Upper lobe of left lung (tissue), 6 donors: ENCODE measurements around the gene DPPA5. TPM values are rescaled to one million over a fixed set of nuclear protein-coding genes. Genes with fewer than 3 reads are reported as not detected.
A peak's percentile ranks its signal among the peaks of the same experiment; 100 is the strongest.
"Not testable (repeated sequence)": the region's sequence is repeated elsewhere in the genome, so short reads cannot be mapped to it uniquely, and the experiment has no call there.

ENCODE experiments used
- ATAC-seq, 2 donors: fragments of 200-7000 bp; cut with Tn5 transposase; one replicate each; pipeline ENCODE4 v1.9.1; 2022; ENCODE audit warnings: mild to moderate bottlenecking in 2 of 2, moderate library complexity in 2 of 2; ENCODE audit not compliant: low FRiP score in 2 of 2
- DNase-seq, 2 donors: peaks; one replicate each; pipeline ENCODE4 v3.0.0-alpha.2; 2019 to 2020
- H3K27ac ChIP-seq, 4 donors: fragments of 200-600 bp; sonication (generic); one replicate each; pipeline ENCODE4 v1.5.1; 2016 to 2019
- H3K27me3 ChIP-seq, 4 donors: fragments of 200-600 bp; sonication (generic); one replicate each; pipeline ENCODE4 v1.5.1; 2017 to 2019
- H3K36me3 ChIP-seq, 4 donors: fragments of 200-600 bp; sonication (generic); one replicate each; pipeline ENCODE4 v1.5.1; 2016 to 2019
- H3K4me1 ChIP-seq, 4 donors: fragments of 200-600 bp; sonication (generic); one replicate each; pipeline ENCODE4 v1.5.1; 2018 to 2019
- H3K4me3 ChIP-seq, 4 donors: fragments of 200-600 bp; sonication (generic); one replicate each; pipeline ENCODE4 v1.5.1; 2017 to 2019; ENCODE audit warnings: mild to moderate bottlenecking in 2 of 4, moderate library complexity in 1 of 4
- H3K9me3 ChIP-seq, 4 donors: fragments of 200-600 bp; sonication (generic); one replicate each; pipeline ENCODE4 v1.5.1; 2018 to 2019
- EP300 ChIP-seq, 4 donors: sonication (generic); formaldehyde crosslinking; IDR thresholded peaks; one replicate each; pipeline ENCODE4 v1.5.1; 2017; ENCODE audit warnings: antibody characterized with exemption in 4 of 4, control low read depth in 2 of 4
- POLR2A ChIP-seq, 4 donors: fragments of 450-650 bp; IDR thresholded peaks; one replicate each; pipeline ENCODE4 v1.5.1; 2016 to 2017; ENCODE audit warnings: antibody characterized with exemption in 4 of 4, mild to moderate bottlenecking in 2 of 4
- POLR2AphosphoS5 ChIP-seq, 2 donors: sonication (generic); formaldehyde crosslinking; IDR thresholded peaks; one replicate each; pipeline ENCODE4 v1.5.1; 2017; ENCODE audit warnings: antibody characterized with exemption in 2 of 2
- WGBS, 2 donors: methylation state at CpG; one replicate each; pipeline ENCODE4 v1.1.5; 2017 to 2018; 5-methylcytosine and 5-hydroxymethylcytosine counted together
- small RNA-seq, 4 donors: library from RNA; depleted of rRNA; stranded (forward); fragments of <200 nt; gene quantifications; one replicate each; pipeline ENCODE3, GENCODE V24; 2016
- total RNA-seq, 6 donors: library from RNA; depleted of rRNA in 4 of 6; stranded (reverse); fragments of >200 nt in 4 of 6; gene quantifications; one replicate each; pipeline versions ENCODE4 v1.1.0 to v1.2.1, GENCODE V29; 2016 to 2021
- TF ChIP-seq, protein P1 (sequence below), 6 experiments: fragments of 450-650 bp in 4 of 6; fragments of 200-600 bp in 2 of 6; sonication (generic) in 2 of 6; IDR thresholded peaks; one replicate each; pipeline ENCODE4 v1.5.1; 2016 to 2019; ENCODE audit warnings: antibody characterized with exemption in 6 of 6
- donor health status: DM: no; HTN: no; CAD: no; lungs with moderate emphysema.
- donor health status: DM: no; HTN: yes; CAD: no; lungs with severe emphysema.

Gene DPPA5
- total RNA-seq, 6 donors from 2014 or later = not detected

DNA sequence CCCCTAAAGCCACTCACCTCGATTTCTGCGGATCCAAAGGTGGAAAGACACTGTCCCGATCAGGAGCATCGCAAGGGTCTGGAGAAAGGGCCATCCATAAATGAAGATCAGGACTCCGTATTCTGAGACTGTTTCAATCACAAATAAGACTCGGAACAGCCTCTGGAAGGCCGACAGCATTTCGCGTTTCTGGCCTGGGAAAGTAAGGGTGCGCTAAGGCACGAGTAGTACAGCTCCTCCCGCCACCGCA is 44.6 kb downstream of the DPPA5 start:
- 3 to 4% methylated on average over 7 to 13 of the region's 13 CpGs for WGBS, 2 donors
- Histone ChIP-seq H3K27ac (peak overlapping the region in 2 of 4 donors; percentile 28 to 68), H3K9me3 (no peaks in the 10 kb centered on the region), H3K36me3 (no peaks in the 10 kb centered on the region), H3K4me3 (peak overlapping the region; percentile 45 to 65 (median 58)), H3K27me3 (peaks cover 0 to 2% (median 0%) of the 10 kb centered on the region in 4 donors), H3K4me1 (peaks cover 8 to 19% (median 12%) of the 10 kb centered on the region in 4 donors)
- no peak for TF ChIP-seq EP300 (IDR thresholded peaks at IDR 0.05)
- no peak for TF ChIP-seq POLR2AphosphoS5 (IDR thresholded peaks at IDR 0.05)
- TF ChIP-seq, protein P1, sequence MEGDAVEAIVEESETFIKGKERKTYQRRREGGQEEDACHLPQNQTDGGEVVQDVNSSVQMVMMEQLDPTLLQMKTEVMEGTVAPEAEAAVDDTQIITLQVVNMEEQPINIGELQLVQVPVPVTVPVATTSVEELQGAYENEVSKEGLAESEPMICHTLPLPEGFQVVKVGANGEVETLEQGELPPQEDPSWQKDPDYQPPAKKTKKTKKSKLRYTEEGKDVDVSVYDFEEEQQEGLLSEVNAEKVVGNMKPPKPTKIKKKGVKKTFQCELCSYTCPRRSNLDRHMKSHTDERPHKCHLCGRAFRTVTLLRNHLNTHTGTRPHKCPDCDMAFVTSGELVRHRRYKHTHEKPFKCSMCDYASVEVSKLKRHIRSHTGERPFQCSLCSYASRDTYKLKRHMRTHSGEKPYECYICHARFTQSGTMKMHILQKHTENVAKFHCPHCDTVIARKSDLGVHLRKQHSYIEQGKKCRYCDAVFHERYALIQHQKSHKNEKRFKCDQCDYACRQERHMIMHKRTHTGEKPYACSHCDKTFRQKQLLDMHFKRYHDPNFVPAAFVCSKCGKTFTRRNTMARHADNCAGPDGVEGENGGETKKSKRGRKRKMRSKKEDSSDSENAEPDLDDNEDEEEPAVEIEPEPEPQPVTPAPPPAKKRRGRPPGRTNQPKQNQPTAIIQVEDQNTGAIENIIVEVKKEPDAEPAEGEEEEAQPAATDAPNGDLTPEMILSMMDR (IDR thresholded peaks at IDR 0.05) = no peak
- TF ChIP-seq POLR2A (IDR thresholded peaks at IDR 0.05) = no peak
- no peak for DNase-seq
- ATAC-seq = peak in 1 of 2 donors; percentile 37

DNA sequence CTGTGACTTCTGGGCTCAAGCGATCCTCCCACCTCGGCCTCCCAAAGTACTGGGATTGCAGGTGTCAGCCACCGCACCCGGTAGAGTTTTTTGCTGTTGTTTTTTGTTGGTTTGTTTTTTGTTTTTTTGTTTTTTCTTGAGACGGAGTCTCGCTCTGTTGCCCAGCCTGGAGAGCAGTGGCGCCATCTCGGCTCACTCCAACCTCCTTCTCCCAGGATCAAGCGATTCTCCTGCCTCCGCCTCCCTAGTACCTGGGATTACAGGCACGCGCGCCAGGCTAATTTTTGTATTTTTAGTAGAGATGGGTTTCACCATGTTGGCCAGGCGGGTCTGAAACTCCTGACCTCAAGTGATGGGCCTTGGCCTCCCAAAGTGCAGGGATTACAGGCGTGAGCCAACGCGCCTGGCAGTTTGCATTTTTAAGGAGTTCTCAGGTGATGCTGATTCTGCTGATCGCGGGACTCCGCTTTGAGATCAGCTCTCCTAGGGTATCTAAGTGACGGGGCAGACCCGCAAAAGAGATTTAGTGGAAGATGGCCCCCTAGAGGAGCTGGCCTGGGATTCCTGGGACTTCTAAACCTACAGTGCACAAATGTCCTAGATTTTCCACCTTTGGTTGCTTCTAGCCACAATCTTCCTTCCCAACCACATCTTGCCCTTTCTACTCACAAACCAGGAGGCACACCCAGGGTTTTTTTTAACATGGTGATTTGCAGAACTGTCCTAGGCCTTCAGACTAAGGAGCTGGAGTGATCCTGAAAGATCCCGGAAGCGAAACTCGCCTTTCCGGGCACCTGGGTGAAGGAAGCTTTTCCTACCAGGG is 45.2 kb downstream of the DPPA5 start:
- WGBS, 2 donors = 79 to 83% methylated on average over 26 of the region's 26 CpGs
- Histone ChIP-seq H3K9me3 (no peaks in the 10 kb centered on the region), H3K4me1 (peaks cover 8 to 19% (median 12%) of the 10 kb centered on the region in 4 donors), H3K36me3 (no peaks in the 10 kb centered on the region), H3K27me3 (no peaks in the 10 kb centered on the region), H3K27ac (peak overlapping the region in 1 of 4 donors; percentile 68), H3K4me3 (peak overlapping the region; percentile 45 to 65 (median 58))
- TF ChIP-seq, protein P1 (IDR thresholded peaks at IDR 0.05) = no peak
- TF ChIP-seq POLR2AphosphoS5 (IDR thresholded peaks at IDR 0.05) (no peak), POLR2A (IDR thresholded peaks at IDR 0.05) (no peak), EP300 (IDR thresholded peaks at IDR 0.05) (no peak)
- DNase-seq (no peak), ATAC-seq (peak in 1 of 2 donors; percentile 61)

DNA sequence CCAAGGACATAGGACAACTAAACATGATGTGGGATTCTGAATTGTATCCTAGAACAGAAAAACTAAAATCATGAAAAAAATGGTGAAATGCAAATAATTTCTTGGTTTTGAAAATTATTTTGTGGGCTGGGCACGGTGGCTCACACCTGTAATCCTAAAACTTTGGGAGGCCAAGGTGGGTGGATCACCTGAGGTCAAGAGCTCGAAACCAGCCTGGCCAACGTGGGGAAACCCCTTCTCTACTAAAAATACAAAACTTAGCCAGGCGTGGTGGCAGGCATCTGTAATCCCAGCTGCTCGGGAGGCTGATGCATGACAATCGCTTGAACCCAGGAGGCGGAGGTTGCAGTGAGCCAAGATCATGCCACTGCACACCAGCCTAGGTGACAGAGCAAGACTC is 50.3 kb downstream of the DPPA5 start:
- not testable (repeated sequence) for H3K27ac ChIP-seq, H3K4me3 ChIP-seq, H3K9me3 ChIP-seq, ATAC-seq, H3K27me3 ChIP-seq, H3K4me1 ChIP-seq, H3K36me3 ChIP-seq, DNase-seq
- 89 to 90% methylated on average over 7 of the region's 7 CpGs for WGBS, 2 donors

Small RNAs within 50 kb of the gene (small RNA-seq; reads per million reads assigned to genes)
- 0 reads per million in 4 donors for gene RPL39P3

Other genes with a start within 250 kb of the DPPA5 start
- gene KHDC1L, start 128.8 kb downstream of the DPPA5 start, total RNA-seq = not detected
- 1 to 10 TPM in 5 of 6 donors, not detected in 1; 1.3 to 2.6 (median 2.0) TPM for gene KHDC1, start 91.1 kb downstream of the DPPA5 start, total RNA-seq
- not detected for gene KHDC3L, start 8.4 kb upstream of the DPPA5 start, total RNA-seq
- under 1 TPM in 1 of 6 donors, not detected in 5; 0.43 TPM for gene OOEP, start 15.6 kb upstream of the DPPA5 start, total RNA-seq
- 1 to 10 TPM in 5 of 6 donors, under 1 TPM in 1; 0.92 to 8.5 (median 1.8) TPM for gene DDX43, start 40.6 kb upstream of the DPPA5 start, total RNA-seq
- 10 to 100 TPM in 2 of 6 donors, 1 to 10 TPM in 4; 4.9 to 15.7 (median 9.0) TPM for gene CGAS, start 98.0 kb upstream of the DPPA5 start, total RNA-seq
- gene MTO1, start 107.5 kb upstream of the DPPA5 start, total RNA-seq = 10 to 100 TPM in 5 of 6 donors, 1 to 10 TPM in 1; 8.9 to 56.6 (median 25.9) TPM
- gene EEF1A1, start 166.8 kb upstream of the DPPA5 start, total RNA-seq = over 10,000 TPM in 1 of 6 donors, 1,000 to 10,000 TPM in 5; 3,617 to 10,582 (median 7,272) TPM